CD4-positive, alpha-beta T cell treated with Interleukin-6 for 4 hours (primary cell): ENCODE measurements around the gene LRRFIP1.
A peak's percentile ranks its signal among the peaks of the same experiment; 100 is the strongest.
"Not testable (repeated sequence)": the region's sequence is repeated elsewhere in the genome, so short reads cannot be mapped to it uniquely, and the experiment has no call there.

Experiments
- DNase-seq: peaks from one replicate; pipeline ENCODE4 v3.0.0-alpha.2; 2020; ENCODE audit warnings: mixed read lengths

LRRFIP1 gene

GRCh38 chr2:237732070-237732469 is 104.7 kb downstream of the LRRFIP1 start:
- DNase-seq = no peak

- DNase-seq = no peak
These were observed 105.5 kb downstream of the LRRFIP1 start for GRCh38 chr2:237732790-237733381.

GRCh38 chr2:237733677-237734300 is 106.4 kb downstream of the LRRFIP1 start:
- DNase-seq = no peak

GRCh38 chr2:237734905-237735623 is 107.7 kb downstream of the LRRFIP1 start:
- no peak for DNase-seq

GRCh38 chr2:237735798-237736197 is 108.4 kb downstream of the LRRFIP1 start:
- no peak for DNase-seq

- DNase-seq = no peak
These were observed 109.4 kb downstream of the LRRFIP1 start for GRCh38 chr2:237736783-237737182.

- no peak for DNase-seq
These were observed 109.9 kb downstream of the LRRFIP1 start for GRCh38 chr2:237737196-237737865.

- DNase-seq = no peak
These were observed 110.9 kb downstream of the LRRFIP1 start for GRCh38 chr2:237738255-237738654.

GRCh38 chr2:237739101-237739500 is 111.7 kb downstream of the LRRFIP1 start:
- DNase-seq = no peak

- no peak for DNase-seq
These were observed 114.8 kb downstream of the LRRFIP1 start for GRCh38 chr2:237742191-237742590.

GRCh38 chr2:237742614-237743013 is 115.2 kb downstream of the LRRFIP1 start:
- no peak for DNase-seq

GRCh38 chr2:237743024-237743423 is 115.6 kb downstream of the LRRFIP1 start:
- no peak for DNase-seq

- no peak for DNase-seq
These were observed 116.3 kb downstream of the LRRFIP1 start for GRCh38 chr2:237743561-237744269.

- DNase-seq = no peak
These were observed 116.9 kb downstream of the LRRFIP1 start for GRCh38 chr2:237744270-237744612.

- DNase-seq = peak; percentile 80
These were observed 117.3 kb downstream of the LRRFIP1 start for GRCh38 chr2:237744613-237745249.

GRCh38 chr2:237745250-237745613 is 117.8 kb downstream of the LRRFIP1 start:
- DNase-seq = no peak

GRCh38 chr2:237746302-237747080 is 119.1 kb downstream of the LRRFIP1 start:
- DNase-seq = no peak

GRCh38 chr2:237747189-237747588 is 119.8 kb downstream of the LRRFIP1 start:
- DNase-seq = no peak

- no peak for DNase-seq
These were observed 121.6 kb downstream of the LRRFIP1 start for GRCh38 chr2:237749002-237749401.

GRCh38 chr2:237749961-237750360 is 122.6 kb downstream of the LRRFIP1 start:
- DNase-seq = no peak

- not testable (repeated sequence) for DNase-seq
These were observed 123.1 kb downstream of the LRRFIP1 start for GRCh38 chr2:237750441-237750840.

- no peak for DNase-seq
These were observed 125.4 kb downstream of the LRRFIP1 start for GRCh38 chr2:237752761-237753165.
